ENCODE data around the gene CCDC88C. TPM values are rescaled to one million over a fixed set of nuclear protein-coding genes. Genes with fewer than 3 reads are reported as not detected.

The CCDC88C gene
- total and polyA plus RNA-seq, 2 donors = 25.6 to 47.4 TPM

DNA sequence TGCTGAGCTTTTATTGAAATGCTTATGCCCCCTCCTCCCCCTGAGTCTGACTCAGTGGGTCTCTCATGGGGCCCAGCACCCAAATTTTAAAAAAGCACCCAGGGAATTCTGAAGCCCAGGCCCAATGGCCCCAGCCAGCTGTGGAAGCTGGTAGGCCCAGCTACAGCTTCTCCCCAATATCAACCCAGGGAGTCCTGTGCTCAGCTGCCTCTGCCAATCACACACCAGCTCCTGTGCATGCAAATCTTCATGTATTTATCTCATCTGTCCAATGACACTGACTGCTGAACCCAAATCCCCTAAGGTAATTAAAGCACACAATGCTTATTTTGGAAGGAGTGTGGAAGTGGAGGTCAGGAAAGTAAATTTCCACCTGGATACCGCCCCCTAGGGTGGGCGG is 76.3 kb downstream of the CCDC88C start:
- Histone ChIP-seq H3K4me1 (ENCODE audit: control insufficient read depth in 2 of 2, insufficient read depth in 2 of 2, low read length in 2 of 2) (peaks cover 0 to 2% of the 10 kb centered on the region in 2 donors), H3K27me3 (ENCODE audit: control insufficient read depth in 2 of 2, insufficient read depth in 1 of 2, low read length in 1 of 2) (no peaks in the 10 kb centered on the region), H3K4me3 (ENCODE audit: low read length in 2 of 2) (no peak overlapping the region), H3K27ac (ENCODE audit: low read depth in 1 of 2, low read length in 1 of 2) (no peak overlapping the region), H3K9me3 (ENCODE audit: control insufficient read depth in 2 of 2, insufficient read depth in 1 of 2, low read length in 1 of 2) (no peaks in the 10 kb centered on the region), H3K36me3 (ENCODE audit: control insufficient read depth in 2 of 2, insufficient read depth in 2 of 2, low read length in 1 of 2) (peaks cover 52 to 67% of the 10 kb centered on the region in 2 donors)
- DNase-seq (ENCODE audit: low read depth in 6 of 9, low spot score in 9 of 9) = no peak
- 97% methylated on average over 2 of the region's 2 CpGs for WGBS

DNA sequence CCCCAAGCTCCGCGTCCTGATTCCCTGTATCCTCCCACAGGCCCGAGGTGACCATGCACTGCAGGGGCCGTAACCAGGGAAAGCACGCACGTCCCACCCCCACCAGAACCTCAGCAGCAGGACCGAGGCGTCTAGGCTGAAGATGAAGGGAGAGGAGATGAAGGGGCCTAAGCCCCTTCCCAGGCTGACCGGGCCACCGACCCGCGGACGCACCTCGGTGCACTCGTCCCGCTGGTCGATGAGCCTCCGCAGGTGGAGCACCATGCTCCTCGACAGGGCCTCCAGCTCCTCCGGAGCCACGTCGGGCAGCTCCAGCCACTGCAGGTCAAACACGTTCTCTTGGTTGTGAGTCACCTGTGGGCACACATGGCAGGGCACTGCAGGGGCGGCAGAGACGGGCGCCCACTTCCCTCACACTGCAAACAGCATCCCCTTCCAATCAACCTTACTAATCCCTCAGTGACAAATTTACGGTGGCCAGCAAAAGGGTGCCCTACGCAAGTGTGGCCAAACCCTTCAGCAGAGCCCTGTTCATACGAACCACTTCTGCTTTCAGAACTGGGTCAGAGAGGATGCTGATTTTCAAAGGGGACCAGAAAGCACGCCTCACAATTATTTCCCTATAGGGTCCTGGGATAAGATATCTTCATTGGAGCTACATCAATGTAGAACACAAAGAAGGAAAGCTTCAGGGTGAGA is 77.8 kb downstream of the CCDC88C start:
- H3K27ac ChIP-seq (ENCODE audit: low read depth in 1 of 2, low read length in 1 of 2) = no peak overlapping the region
- H3K27me3 ChIP-seq (ENCODE audit: control insufficient read depth in 2 of 2, insufficient read depth in 1 of 2, low read length in 1 of 2) = no peaks in the 10 kb centered on the region
- H3K4me1 ChIP-seq (ENCODE audit: control insufficient read depth in 2 of 2, insufficient read depth in 2 of 2, low read length in 2 of 2) = peaks cover 0 to 2% of the 10 kb centered on the region in 2 donors
- no peak overlapping the region for H3K4me3 ChIP-seq (ENCODE audit: low read length in 2 of 2)
- H3K9me3 ChIP-seq (ENCODE audit: control insufficient read depth in 2 of 2, insufficient read depth in 1 of 2, low read length in 1 of 2) = no peaks in the 10 kb centered on the region
- H3K36me3 ChIP-seq (ENCODE audit: control insufficient read depth in 2 of 2, insufficient read depth in 2 of 2, low read length in 1 of 2) = peaks cover 66 to 82% of the 10 kb centered on the region in 2 donors
- no peak for DNase-seq (ENCODE audit: low read depth in 6 of 9, low spot score in 9 of 9)
- 97% methylated on average over 30 of the region's 30 CpGs for WGBS

DNA sequence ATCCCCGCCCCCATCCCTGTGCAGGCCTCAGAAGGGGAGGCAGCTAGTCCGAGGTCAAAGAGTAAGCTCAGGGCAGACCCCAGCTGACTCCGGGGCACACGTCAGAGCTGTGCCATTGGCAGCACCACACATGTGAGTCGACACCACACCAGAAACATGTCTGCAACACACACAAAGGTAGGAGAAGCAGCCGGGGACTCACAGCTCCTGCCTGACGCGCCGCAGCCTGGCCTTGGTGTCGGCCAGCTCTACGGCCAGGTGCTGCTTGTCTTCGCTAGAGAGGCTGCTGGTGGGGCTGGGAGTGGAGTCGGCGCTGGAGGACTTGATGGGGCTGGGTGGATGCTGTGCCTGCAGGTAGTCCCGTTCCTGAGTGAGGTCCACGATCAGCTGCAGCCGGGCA is 78.5 kb downstream of the CCDC88C start:
- H3K4me1 ChIP-seq (ENCODE audit: control insufficient read depth in 2 of 2, insufficient read depth in 2 of 2, low read length in 2 of 2) = peaks cover 0 to 2% of the 10 kb centered on the region in 2 donors
- H3K9me3 ChIP-seq (ENCODE audit: control insufficient read depth in 2 of 2, insufficient read depth in 1 of 2, low read length in 1 of 2) = no peaks in the 10 kb centered on the region
- WGBS = 98% methylated on average over 17 of the region's 17 CpGs
- H3K27me3 ChIP-seq (ENCODE audit: control insufficient read depth in 2 of 2, insufficient read depth in 1 of 2, low read length in 1 of 2) = no peaks in the 10 kb centered on the region
- peaks cover 74 to 90% of the 10 kb centered on the region in 2 donors for H3K36me3 ChIP-seq (ENCODE audit: control insufficient read depth in 2 of 2, insufficient read depth in 2 of 2, low read length in 1 of 2)
- no peak overlapping the region for H3K4me3 ChIP-seq (ENCODE audit: low read length in 2 of 2)
- no peak overlapping the region for H3K27ac ChIP-seq (ENCODE audit: low read depth in 1 of 2, low read length in 1 of 2)
- DNase-seq (ENCODE audit: low read depth in 6 of 9, low spot score in 9 of 9) = no peak

DNA sequence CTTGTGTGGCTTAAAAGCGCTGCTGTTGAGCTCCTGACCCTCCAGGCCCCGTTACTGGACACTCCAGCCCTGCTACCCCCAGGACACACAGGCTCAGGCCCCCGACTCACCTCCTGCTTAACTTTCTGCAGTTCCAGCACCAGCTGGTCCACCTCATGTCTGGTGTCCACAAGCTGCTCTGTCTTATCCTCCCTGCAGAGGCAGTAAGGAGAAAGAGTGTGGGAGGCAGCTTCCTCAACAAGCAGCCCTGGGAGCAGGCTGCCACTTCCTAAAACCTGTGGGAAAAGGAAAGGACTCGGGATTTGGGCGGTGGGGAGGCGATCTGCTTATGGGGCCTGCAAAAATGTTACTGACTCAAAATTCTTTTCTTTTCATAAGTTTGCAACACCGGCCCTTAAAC is 79.2 kb downstream of the CCDC88C start:
- DNase-seq (ENCODE audit: low read depth in 6 of 9, low spot score in 9 of 9) = no peak
- H3K4me1 ChIP-seq (ENCODE audit: control insufficient read depth in 2 of 2, insufficient read depth in 2 of 2, low read length in 2 of 2) = peaks cover 0 to 2% of the 10 kb centered on the region in 2 donors
- H3K4me3 ChIP-seq (ENCODE audit: low read length in 2 of 2) = no peak overlapping the region
- no peaks in the 10 kb centered on the region for H3K27me3 ChIP-seq (ENCODE audit: control insufficient read depth in 2 of 2, insufficient read depth in 1 of 2, low read length in 1 of 2)
- H3K27ac ChIP-seq (ENCODE audit: low read depth in 1 of 2, low read length in 1 of 2) = no peak overlapping the region
- no peaks in the 10 kb centered on the region for H3K9me3 ChIP-seq (ENCODE audit: control insufficient read depth in 2 of 2, insufficient read depth in 1 of 2, low read length in 1 of 2)
- WGBS = 94% methylated on average over 7 of the region's 7 CpGs
- H3K36me3 ChIP-seq (ENCODE audit: control insufficient read depth in 2 of 2, insufficient read depth in 2 of 2, low read length in 1 of 2) = peaks cover 74 to 91% of the 10 kb centered on the region in 2 donors

DNA sequence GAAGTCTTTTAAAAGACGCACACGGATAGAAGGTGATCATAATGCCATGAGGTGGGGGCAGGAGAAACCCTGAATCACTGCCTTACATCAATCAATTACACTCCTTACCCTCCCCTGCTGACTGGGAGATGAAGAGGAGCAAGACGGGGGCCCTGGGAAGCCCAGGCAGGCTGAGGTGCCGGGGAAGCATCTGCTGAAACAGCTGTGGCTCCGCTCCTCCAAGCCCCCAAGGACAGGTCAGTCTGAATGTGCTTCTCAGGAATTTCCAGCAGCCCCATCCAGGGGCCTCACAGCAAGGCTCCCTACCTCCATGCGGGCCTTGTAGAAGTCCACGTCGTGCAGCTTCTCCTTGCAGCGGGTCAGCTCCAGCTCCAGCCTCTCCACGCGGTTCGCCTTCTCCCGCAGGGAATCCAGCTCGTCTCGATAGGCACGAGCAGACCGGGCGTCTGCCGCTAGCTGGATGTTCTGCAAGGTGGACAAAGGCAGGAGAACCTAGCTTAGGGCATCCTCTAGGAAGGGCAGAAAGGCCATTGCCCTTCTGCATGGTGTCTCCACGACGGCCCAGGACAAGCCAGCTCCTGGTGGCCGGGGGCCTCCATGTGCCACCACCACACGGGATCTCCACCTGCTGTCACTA is 79.8 kb downstream of the CCDC88C start:
- H3K4me1 ChIP-seq (ENCODE audit: control insufficient read depth in 2 of 2, insufficient read depth in 2 of 2, low read length in 2 of 2) = peaks cover 0 to 3% of the 10 kb centered on the region in 2 donors
- H3K36me3 ChIP-seq (ENCODE audit: control insufficient read depth in 2 of 2, insufficient read depth in 2 of 2, low read length in 1 of 2) = peaks cover 74 to 93% of the 10 kb centered on the region in 2 donors
- H3K9me3 ChIP-seq (ENCODE audit: control insufficient read depth in 2 of 2, insufficient read depth in 1 of 2, low read length in 1 of 2) = no peaks in the 10 kb centered on the region
- H3K4me3 ChIP-seq (ENCODE audit: low read length in 2 of 2) = no peak overlapping the region
- no peak overlapping the region for H3K27ac ChIP-seq (ENCODE audit: low read depth in 1 of 2, low read length in 1 of 2)
- no peak for DNase-seq (ENCODE audit: low read depth in 6 of 9, low spot score in 9 of 9)
- 97% methylated on average over 23 of the region's 23 CpGs for WGBS
- no peaks in the 10 kb centered on the region for H3K27me3 ChIP-seq (ENCODE audit: control insufficient read depth in 2 of 2, insufficient read depth in 1 of 2, low read length in 1 of 2)

DNA sequence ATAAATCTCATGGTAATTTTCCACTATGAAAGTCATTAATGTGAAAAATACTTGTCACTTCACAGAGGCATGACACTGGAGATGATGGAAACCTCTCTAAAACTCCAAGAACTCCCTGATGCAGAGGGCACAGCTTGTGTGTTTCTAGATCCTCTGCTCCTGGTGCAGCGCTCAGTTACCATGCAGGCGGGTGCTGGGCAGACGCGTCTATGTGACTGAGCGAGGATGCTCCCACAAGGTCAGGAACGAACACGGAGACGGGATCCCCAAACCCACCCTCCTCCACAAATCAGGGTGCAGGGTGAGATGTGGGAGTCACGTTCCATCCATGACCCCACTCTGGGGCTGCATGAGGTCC is 81.5 kb downstream of the CCDC88C start:
- Histone ChIP-seq H3K4me1 (ENCODE audit: control insufficient read depth in 2 of 2, insufficient read depth in 2 of 2, low read length in 2 of 2) (peaks cover 16 to 18% of the 10 kb centered on the region in 2 donors), H3K27me3 (ENCODE audit: control insufficient read depth in 2 of 2, insufficient read depth in 1 of 2, low read length in 1 of 2) (no peaks in the 10 kb centered on the region), H3K36me3 (ENCODE audit: control insufficient read depth in 2 of 2, insufficient read depth in 2 of 2, low read length in 1 of 2) (peaks cover 63 to 86% of the 10 kb centered on the region in 2 donors), H3K27ac (ENCODE audit: low read depth in 1 of 2, low read length in 1 of 2) (no peak overlapping the region), H3K4me3 (ENCODE audit: low read length in 2 of 2) (no peak overlapping the region), H3K9me3 (ENCODE audit: control insufficient read depth in 2 of 2, insufficient read depth in 1 of 2, low read length in 1 of 2) (no peaks in the 10 kb centered on the region)
- no peak for DNase-seq (ENCODE audit: low read depth in 6 of 9, low spot score in 9 of 9)
- WGBS = 95% methylated on average over 9 of the region's 9 CpGs

DNA sequence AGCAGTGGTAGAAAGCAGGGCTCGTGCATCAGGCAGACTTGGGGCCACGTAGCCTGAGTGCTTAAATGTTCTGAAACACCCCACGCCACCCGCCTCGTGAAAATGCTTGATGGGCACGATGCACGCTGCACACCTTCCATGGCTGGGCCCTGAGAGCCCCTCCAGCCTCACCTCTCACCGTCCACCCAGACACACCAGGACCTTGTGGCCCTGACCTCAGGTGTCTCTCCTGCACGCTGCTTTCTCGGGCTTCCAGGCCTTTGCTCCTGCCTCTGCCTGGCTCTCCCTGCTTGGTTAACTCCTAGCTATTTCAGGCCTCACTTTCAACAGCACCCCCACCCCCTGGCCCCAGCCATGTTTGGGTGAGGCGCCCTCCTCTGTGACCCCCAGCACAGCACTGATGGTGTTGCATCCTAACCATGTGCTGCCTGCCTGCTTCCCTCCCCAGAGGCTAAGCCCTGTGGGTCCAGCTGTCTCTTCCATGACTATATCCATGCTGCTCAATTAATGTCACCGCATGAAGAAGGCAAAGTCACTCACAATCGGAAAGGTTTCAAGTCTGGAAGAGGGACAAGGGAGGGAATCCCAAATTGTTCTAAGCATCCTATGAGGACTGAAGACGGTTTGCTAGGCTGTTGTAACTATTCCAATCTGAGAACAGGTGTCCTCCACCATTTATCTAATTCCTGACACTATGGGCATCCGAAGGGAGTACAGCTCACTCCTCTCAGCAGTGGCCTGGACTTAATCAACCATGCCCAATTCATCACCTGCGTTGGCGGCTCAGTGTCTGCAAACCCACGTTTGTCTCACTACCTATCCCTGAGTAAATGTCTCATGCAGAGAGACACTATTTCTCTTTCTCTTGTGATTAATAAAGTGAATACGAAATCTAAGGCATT is 82.2 kb downstream of the CCDC88C start:
- no peaks in the 10 kb centered on the region for H3K27me3 ChIP-seq (ENCODE audit: control insufficient read depth in 2 of 2, insufficient read depth in 1 of 2, low read length in 1 of 2)
- H3K27ac ChIP-seq (ENCODE audit: low read depth in 1 of 2, low read length in 1 of 2) = no peak overlapping the region
- WGBS = 95% methylated on average over 19 of the region's 19 CpGs
- DNase-seq (ENCODE audit: low read depth in 6 of 9, low spot score in 9 of 9) = no peak
- peaks cover 64 to 80% of the 10 kb centered on the region in 2 donors for H3K36me3 ChIP-seq (ENCODE audit: control insufficient read depth in 2 of 2, insufficient read depth in 2 of 2, low read length in 1 of 2)
- peaks cover 16 to 25% of the 10 kb centered on the region in 2 donors for H3K4me1 ChIP-seq (ENCODE audit: control insufficient read depth in 2 of 2, insufficient read depth in 2 of 2, low read length in 2 of 2)
- H3K9me3 ChIP-seq (ENCODE audit: control insufficient read depth in 2 of 2, insufficient read depth in 1 of 2, low read length in 1 of 2) = no peaks in the 10 kb centered on the region
- no peak overlapping the region for H3K4me3 ChIP-seq (ENCODE audit: low read length in 2 of 2)

DNA sequence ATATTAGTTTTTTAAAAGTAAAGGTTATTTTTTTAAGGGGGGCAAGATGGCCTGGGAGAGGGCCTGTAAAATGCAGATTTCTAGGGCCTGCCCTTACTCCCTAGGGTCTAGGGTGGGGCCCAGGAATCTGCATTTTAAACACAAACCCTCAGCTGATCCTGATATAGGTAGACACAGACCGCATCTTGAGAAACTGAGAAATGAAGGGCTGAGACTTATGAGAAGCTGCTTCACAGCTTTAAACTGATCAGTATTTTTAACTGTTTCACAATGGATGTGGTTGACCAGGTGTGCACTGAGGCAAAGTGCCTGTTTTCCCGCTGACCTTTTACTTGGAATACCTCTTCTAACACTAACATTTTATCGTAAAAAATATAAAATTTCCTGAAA is 84.0 kb downstream of the CCDC88C start:
- H3K9me3 ChIP-seq (ENCODE audit: control insufficient read depth in 2 of 2, insufficient read depth in 1 of 2, low read length in 1 of 2) = peaks cover 0 to 3% of the 10 kb centered on the region in 2 donors
- peaks cover 59 to 75% of the 10 kb centered on the region in 2 donors for H3K36me3 ChIP-seq (ENCODE audit: control insufficient read depth in 2 of 2, insufficient read depth in 2 of 2, low read length in 1 of 2)
- DNase-seq (ENCODE audit: low read depth in 6 of 9, low spot score in 9 of 9) = no peak
- WGBS = 94% methylated on average over 3 of the region's 3 CpGs
- H3K27ac ChIP-seq (ENCODE audit: low read depth in 1 of 2, low read length in 1 of 2) = no peak overlapping the region
- H3K4me1 ChIP-seq (ENCODE audit: control insufficient read depth in 2 of 2, insufficient read depth in 2 of 2, low read length in 2 of 2) = peaks cover 16 to 36% of the 10 kb centered on the region in 2 donors
- H3K4me3 ChIP-seq (ENCODE audit: low read length in 2 of 2) = no peak overlapping the region
- no peaks in the 10 kb centered on the region for H3K27me3 ChIP-seq (ENCODE audit: control insufficient read depth in 2 of 2, insufficient read depth in 1 of 2, low read length in 1 of 2)
